Activated CD4-positive, alpha-beta memory T cell treated with anti-CD3 and anti-CD28 coated beads, Interleukin-2, amount 10 ng/mL, durations not matched to agents 7 days and 5 days (primary cell): ENCODE measurements around the gene KATNAL2. TPM values are rescaled to one million over a fixed set of nuclear protein-coding genes. Genes with fewer than 3 reads are reported as not detected.

Source experiments
- CTCF ChIA-PET: fragments of 350-600 bp; sonication (Branson Sonifier 250); formaldehyde crosslinking; loops from one replicate; lab custom pipeline; 2021; ENCODE audit warnings: antibody characterized with exemption, inconsistent platforms; lab: Charles Lee
- POLR2A ChIA-PET: fragments of 350-600 bp; sonication (Branson Sonifier 250); formaldehyde crosslinking; loops from one replicate; lab custom pipeline; 2021; ENCODE audit warnings: antibody characterized with exemption; lab: Charles Lee
- DNase-seq: peaks from one replicate; pipeline ENCODE4 v3.0.0-alpha.2; 2020
- H3K27ac Mint-ChIP-seq: one replicate; pipeline ENCODE4 v1.8.0; 2021; ENCODE audit warnings: mild to moderate bottlenecking, mixed read lengths
- H3K27me3 Mint-ChIP-seq: one replicate; pipeline ENCODE4 v1.8.0; 2021; ENCODE audit warnings: mixed read lengths
- H3K36me3 Mint-ChIP-seq: one replicate; pipeline ENCODE4 v1.8.0; 2021; ENCODE audit warnings: low read depth, mixed read lengths
- H3K4me1 Mint-ChIP-seq: one replicate; pipeline ENCODE4 v1.8.0; 2021; ENCODE audit warnings: mixed read lengths
- H3K4me3 Mint-ChIP-seq: one replicate; pipeline ENCODE4 v1.8.0; 2021; ENCODE audit warnings: mild to moderate bottlenecking, mixed read lengths
- H3K9me3 Mint-ChIP-seq: one replicate; pipeline ENCODE4 v1.8.0; 2021; ENCODE audit warnings: mixed read lengths
- total RNA-seq, 2 experiments: library from RNA; stranded (reverse); gene quantifications; one replicate each; pipeline ENCODE4 v1.2.3, GENCODE V29; 2021

Gene KATNAL2
- total RNA-seq, 2 experiments from 2014 or later = 0.35 to 0.55 TPM

- no peaks in the 10 kb centered on the region for H3K9me3 Mint-ChIP-seq
- H3K27me3 Mint-ChIP-seq = peaks cover 3% of the 10 kb centered on the region
- CTCF ChIA-PET = interaction anchor here (0.9 kb wide), 1 partner anchor 679 kb away, joined by 3 read pairs; no protein-coding TSS in a partner anchor
- no peak for DNase-seq
- POLR2A ChIA-PET = no interaction called here
- no peak overlapping the region for H3K4me3 Mint-ChIP-seq
- H3K4me1 Mint-ChIP-seq = peaks cover 3% of the 10 kb centered on the region
- H3K27ac Mint-ChIP-seq = no peak overlapping the region
- H3K36me3 Mint-ChIP-seq = no peaks in the 10 kb centered on the region
Measured at GRCh38 chr18:47075098-47075883, 157.9 kb downstream of the KATNAL2 start.

- no peak for DNase-seq
- ChIA-PET POLR2A (no interaction called here), CTCF (no interaction called here)
- H3K4me1 Mint-ChIP-seq = peaks cover 3% of the 10 kb centered on the region
- H3K9me3 Mint-ChIP-seq = no peaks in the 10 kb centered on the region
- no peak overlapping the region for H3K27ac Mint-ChIP-seq
- peaks cover 3% of the 10 kb centered on the region for H3K27me3 Mint-ChIP-seq
- H3K36me3 Mint-ChIP-seq = no peaks in the 10 kb centered on the region
- no peak overlapping the region for H3K4me3 Mint-ChIP-seq
Measured at GRCh38 chr18:47077111-47077510, 159.7 kb downstream of the KATNAL2 start.

GRCh38 chr18:47080872-47081271, 163.5 kb downstream of the KATNAL2 start:
- POLR2A ChIA-PET = no interaction called here
- H3K36me3 Mint-ChIP-seq = no peaks in the 10 kb centered on the region
- no peaks in the 10 kb centered on the region for H3K4me1 Mint-ChIP-seq
- no peak overlapping the region for H3K27ac Mint-ChIP-seq
- DNase-seq = no peak
- CTCF ChIA-PET = no interaction called here
- H3K9me3 Mint-ChIP-seq = no peaks in the 10 kb centered on the region
- peaks cover 3% of the 10 kb centered on the region for H3K27me3 Mint-ChIP-seq
- H3K4me3 Mint-ChIP-seq = no peak overlapping the region

GRCh38 chr18:47081578-47081977, 164.2 kb downstream of the KATNAL2 start:
- H3K4me3 Mint-ChIP-seq = no peak overlapping the region
- POLR2A ChIA-PET = no interaction called here
- H3K9me3 Mint-ChIP-seq = no peaks in the 10 kb centered on the region
- peaks cover 3% of the 10 kb centered on the region for H3K27me3 Mint-ChIP-seq
- H3K4me1 Mint-ChIP-seq = no peaks in the 10 kb centered on the region
- CTCF ChIA-PET = interaction anchor here (1.1 kb wide), 1 partner anchor 30 kb away, joined by 3 read pairs; no protein-coding TSS in a partner anchor
- no peak overlapping the region for H3K27ac Mint-ChIP-seq
- H3K36me3 Mint-ChIP-seq = no peaks in the 10 kb centered on the region
- no peak for DNase-seq

GRCh38 chr18:47087676-47088075, 170.3 kb downstream of the KATNAL2 start:
- Mint-ChIP-seq H3K36me3 (no peaks in the 10 kb centered on the region), H3K9me3 (no peaks in the 10 kb centered on the region), H3K4me3 (no peak overlapping the region), H3K27me3 (no peaks in the 10 kb centered on the region), H3K4me1 (no peaks in the 10 kb centered on the region), H3K27ac (no peak overlapping the region)
- ChIA-PET POLR2A (no interaction called here), CTCF (no interaction called here)
- DNase-seq = no peak

GRCh38 chr18:47095810-47096209, 178.4 kb downstream of the KATNAL2 start:
- no peak for DNase-seq
- no peaks in the 10 kb centered on the region for H3K36me3 Mint-ChIP-seq
- no peaks in the 10 kb centered on the region for H3K27me3 Mint-ChIP-seq
- no peak overlapping the region for H3K4me3 Mint-ChIP-seq
- H3K9me3 Mint-ChIP-seq = no peaks in the 10 kb centered on the region
- CTCF ChIA-PET = no interaction called here
- H3K4me1 Mint-ChIP-seq = no peaks in the 10 kb centered on the region
- no peak overlapping the region for H3K27ac Mint-ChIP-seq
- POLR2A ChIA-PET = no interaction called here

GRCh38 chr18:47100212-47100831, 182.9 kb downstream of the KATNAL2 start:
- no peaks in the 10 kb centered on the region for H3K9me3 Mint-ChIP-seq
- H3K4me3 Mint-ChIP-seq = no peak overlapping the region
- no peaks in the 10 kb centered on the region for H3K36me3 Mint-ChIP-seq
- no peaks in the 10 kb centered on the region for H3K4me1 Mint-ChIP-seq
- DNase-seq = peak; percentile 61
- CTCF ChIA-PET = interaction anchor here (1.2 to 1.8 kb wide), 2 partner anchors 104 to 649 kb away, joined by 5 to 13 read pairs; no protein-coding TSS in a partner anchor
- no peak overlapping the region for H3K27ac Mint-ChIP-seq
- H3K27me3 Mint-ChIP-seq = no peaks in the 10 kb centered on the region
- POLR2A ChIA-PET = no interaction called here

GRCh38 chr18:47108373-47108772, 191.0 kb downstream of the KATNAL2 start:
- H3K27me3 Mint-ChIP-seq = no peaks in the 10 kb centered on the region
- ChIA-PET CTCF (no interaction called here), POLR2A (no interaction called here)
- no peak overlapping the region for H3K27ac Mint-ChIP-seq
- H3K9me3 Mint-ChIP-seq = no peaks in the 10 kb centered on the region
- no peaks in the 10 kb centered on the region for H3K4me1 Mint-ChIP-seq
- H3K4me3 Mint-ChIP-seq = no peak overlapping the region
- H3K36me3 Mint-ChIP-seq = peaks cover 26% of the 10 kb centered on the region
- no peak for DNase-seq

- ChIA-PET CTCF (no interaction called here), POLR2A (no interaction called here)
- Mint-ChIP-seq H3K4me3 (no peak overlapping the region), H3K36me3 (peaks cover 31% of the 10 kb centered on the region), H3K27ac (no peak overlapping the region), H3K9me3 (no peaks in the 10 kb centered on the region), H3K27me3 (no peaks in the 10 kb centered on the region), H3K4me1 (no peaks in the 10 kb centered on the region)
- DNase-seq = no peak
Measured at GRCh38 chr18:47108998-47109405, 191.6 kb downstream of the KATNAL2 start.

GRCh38 chr18:47109720-47110119, 192.3 kb downstream of the KATNAL2 start:
- Mint-ChIP-seq H3K36me3 (peaks cover 35% of the 10 kb centered on the region), H3K9me3 (no peaks in the 10 kb centered on the region), H3K27me3 (no peaks in the 10 kb centered on the region), H3K27ac (no peak overlapping the region), H3K4me1 (no peaks in the 10 kb centered on the region), H3K4me3 (no peak overlapping the region)
- no peak for DNase-seq
- CTCF ChIA-PET = no interaction called here
- POLR2A ChIA-PET = no interaction called here

GRCh38 chr18:47110492-47111274, 193.3 kb downstream of the KATNAL2 start:
- ChIA-PET CTCF (interaction anchor here (0.7 to 1.3 kb wide), 2 partner anchors 39 to 94 kb away, joined by 3 read pairs; partner anchors contain the start of gene HDHD2), POLR2A (no interaction called here)
- Mint-ChIP-seq H3K27me3 (no peaks in the 10 kb centered on the region), H3K4me3 (no peak overlapping the region), H3K27ac (no peak overlapping the region), H3K9me3 (no peaks in the 10 kb centered on the region), H3K4me1 (no peaks in the 10 kb centered on the region), H3K36me3 (peaks cover 40% of the 10 kb centered on the region)
- DNase-seq = no peak

- H3K27ac Mint-ChIP-seq = no peak overlapping the region
- H3K4me1 Mint-ChIP-seq = no peaks in the 10 kb centered on the region
- H3K9me3 Mint-ChIP-seq = no peaks in the 10 kb centered on the region
- ChIA-PET POLR2A (no interaction called here), CTCF (interaction anchor here (2.0 kb wide), 1 partner anchor 91 kb away, joined by 9 read pairs; no protein-coding TSS in a partner anchor)
- no peak for DNase-seq
- H3K36me3 Mint-ChIP-seq = peaks cover 49% of the 10 kb centered on the region
- no peak overlapping the region for H3K4me3 Mint-ChIP-seq
- H3K27me3 Mint-ChIP-seq = no peaks in the 10 kb centered on the region
Measured at GRCh38 chr18:47113796-47114540, 196.6 kb downstream of the KATNAL2 start.
